Liver (tissue), 9 donors: ENCODE data around the gene EXOC8. TPM values are rescaled to one million over a fixed set of nuclear protein-coding genes. Genes with fewer than 3 reads are reported as not detected.

Experiments used
- DNase-seq: peaks from one replicate; pipeline ENCODE4 v3.0.0-alpha.2; 2017; ENCODE audit warnings: low spot score
- H3K27ac ChIP-seq, 2 donors: one replicate each; pipeline ENCODE4 v1.7.0; 2013; ENCODE audit warnings: inconsistent platforms in 2 of 2, low read length in 2 of 2, control low read depth in 1 of 2, low read depth in 1 of 2, mild to moderate bottlenecking in 1 of 2
- H3K27me3 ChIP-seq, 4 donors: one replicate each; pipeline versions ENCODE4 v1.6.1 to v1.7.0; 2013; ENCODE audit warnings: low read length in 3 of 4, inconsistent platforms in 1 of 4, mild to moderate bottlenecking in 1 of 4, moderate library complexity in 1 of 4; ENCODE audit not compliant: control insufficient read depth in 4 of 4, insufficient read depth in 4 of 4
- H3K36me3 ChIP-seq, 4 donors: one replicate each; pipeline versions ENCODE4 v1.6.1 to v1.7.0; 2013; ENCODE audit warnings: low read length in 3 of 4, mild to moderate bottlenecking in 3 of 4, low read depth in 1 of 4, moderate library complexity in 1 of 4; ENCODE audit not compliant: control insufficient read depth in 4 of 4, insufficient read depth in 3 of 4
- H3K4me1 ChIP-seq, 4 donors: one replicate each; pipeline versions ENCODE4 v1.6.1 to v1.7.0; 2013; ENCODE audit warnings: low read length in 3 of 4, mild to moderate bottlenecking in 3 of 4, moderate library complexity in 1 of 4; ENCODE audit not compliant: control insufficient read depth in 4 of 4, insufficient read depth in 4 of 4
- H3K4me3 ChIP-seq, 3 donors: one replicate each; pipeline versions ENCODE4 v1.6.1 to v1.7.0; 2013; ENCODE audit warnings: low read length in 3 of 3, control low read depth in 1 of 3, low read depth in 1 of 3, mild to moderate bottlenecking in 1 of 3
- H3K9ac ChIP-seq, 2 donors: one replicate each; pipeline ENCODE4 v1.7.0; 2013; ENCODE audit warnings: low read length in 2 of 2, mild to moderate bottlenecking in 2 of 2, moderate library complexity in 2 of 2, control low read depth in 1 of 2, low read depth in 1 of 2
- H3K9me3 ChIP-seq, 4 donors: one replicate each; pipeline versions ENCODE4 v1.6.1 to v1.7.0; 2013; ENCODE audit warnings: low read length in 3 of 4; ENCODE audit not compliant: control insufficient read depth in 4 of 4
- ATF3 ChIP-seq: IDR thresholded peaks from 2 replicates; pipeline ENCODE4 v1.6.1; 2016; ENCODE audit warnings: antibody characterized with exemption
- CTCF ChIP-seq: fragments of 150-350 bp; IDR thresholded peaks from 2 replicates; pipeline ENCODE4 v1.5.1; 2017; ENCODE audit warnings: improper control_type of control experiment, low read depth, low read length; ENCODE audit not compliant: missing input control
- EGR1 ChIP-seq, 2 donors: IDR thresholded peaks; 2 replicates each; pipeline ENCODE4 v1.6.1; 2016 to 2018; ENCODE audit warnings: antibody characterized with exemption in 2 of 2, low read depth in 2 of 2
- FOXA1 ChIP-seq: IDR thresholded peaks from 2 replicates; pipeline ENCODE4 v1.6.1; 2016; ENCODE audit warnings: antibody characterized with exemption
- GABPA ChIP-seq, 2 donors: IDR thresholded peaks in 1 of 2; conservative IDR thresholded peaks in 1 of 2; 2 replicates each; pipeline ENCODE4 v1.6.1; 2016; ENCODE audit warnings: antibody characterized with exemption in 2 of 2, mild to moderate bottlenecking in 1 of 2, moderate library complexity in 1 of 2
- HNF4A ChIP-seq, 2 donors: conservative IDR thresholded peaks; 2 replicates each; pipeline ENCODE4 v1.6.1; 2016; ENCODE audit warnings: antibody characterized with exemption in 2 of 2, mild to moderate bottlenecking in 2 of 2
- HNF4G ChIP-seq: IDR thresholded peaks from 2 replicates; pipeline ENCODE4 v1.6.1; 2016; ENCODE audit warnings: antibody characterized with exemption
- JUND ChIP-seq, 2 donors: IDR thresholded peaks; 2 replicates each; pipeline ENCODE4 v1.6.1; 2016; ENCODE audit warnings: antibody characterized with exemption in 2 of 2
- MAX ChIP-seq: IDR thresholded peaks from 2 replicates; pipeline ENCODE4 v1.6.1; 2016; ENCODE audit warnings: antibody characterized with exemption
- NR2F2 ChIP-seq: IDR thresholded peaks from 2 replicates; pipeline ENCODE4 v1.6.1; 2016; ENCODE audit warnings: antibody characterized with exemption
- RXRA ChIP-seq, 2 donors: IDR thresholded peaks; 2 replicates each; pipeline ENCODE4 v1.6.1; 2017 to 2018; ENCODE audit warnings: antibody characterized with exemption in 2 of 2, mild to moderate bottlenecking in 1 of 2
- SP1 ChIP-seq: IDR thresholded peaks from 2 replicates; pipeline ENCODE4 v1.6.1; 2018; ENCODE audit warnings: antibody characterized with exemption, mild to moderate bottlenecking
- TAF1 ChIP-seq: conservative IDR thresholded peaks from 2 replicates; pipeline ENCODE4 v1.6.1; 2016; ENCODE audit warnings: antibody characterized with exemption, mild to moderate bottlenecking
- WGBS: extraction: QIAGEN DNeasy Blood & Tissue Kit; methylation state at CpG from one replicate; pipeline ENCODE4 v1.1.7; 2013; 5-methylcytosine and 5-hydroxymethylcytosine counted together
- polyA plus RNA-seq, 2 donors: library from polyadenylated mRNA; stranded (reverse) in 1 of 2; unstranded in 1 of 2; fragments of 200-250 nt in 1 of 2; fragments of >200 nt in 1 of 2; fragmentation: Nextera tagmentation in 1 of 2; extraction: Ambion mirVana in 1 of 2; gene quantifications; one replicate each; pipeline versions ENCODE4 v1.2.1 to v1.2.3, GENCODE V29; 2013 to 2015
- total RNA-seq, 2 donors: library from RNA; depleted of rRNA; stranded (reverse); fragments of >200 nt; gene quantifications; one replicate each; pipeline ENCODE4 v1.2.3, GENCODE V29; 2014
- TF ChIP-seq, protein P1 (sequence below): IDR thresholded peaks from 2 replicates; pipeline ENCODE4 v1.6.1; 2016; ENCODE audit warnings: antibody characterized with exemption, mild to moderate bottlenecking
- donor health status: healthy.
- donor health status: healthy.
- donor health status: healthy.
- donor health status: healthy.
- donor health status: healthy.

Gene EXOC8
- total and polyA plus RNA-seq, 4 donors: 1.6 to 13.4 (median 7.5) TPM

DNA sequence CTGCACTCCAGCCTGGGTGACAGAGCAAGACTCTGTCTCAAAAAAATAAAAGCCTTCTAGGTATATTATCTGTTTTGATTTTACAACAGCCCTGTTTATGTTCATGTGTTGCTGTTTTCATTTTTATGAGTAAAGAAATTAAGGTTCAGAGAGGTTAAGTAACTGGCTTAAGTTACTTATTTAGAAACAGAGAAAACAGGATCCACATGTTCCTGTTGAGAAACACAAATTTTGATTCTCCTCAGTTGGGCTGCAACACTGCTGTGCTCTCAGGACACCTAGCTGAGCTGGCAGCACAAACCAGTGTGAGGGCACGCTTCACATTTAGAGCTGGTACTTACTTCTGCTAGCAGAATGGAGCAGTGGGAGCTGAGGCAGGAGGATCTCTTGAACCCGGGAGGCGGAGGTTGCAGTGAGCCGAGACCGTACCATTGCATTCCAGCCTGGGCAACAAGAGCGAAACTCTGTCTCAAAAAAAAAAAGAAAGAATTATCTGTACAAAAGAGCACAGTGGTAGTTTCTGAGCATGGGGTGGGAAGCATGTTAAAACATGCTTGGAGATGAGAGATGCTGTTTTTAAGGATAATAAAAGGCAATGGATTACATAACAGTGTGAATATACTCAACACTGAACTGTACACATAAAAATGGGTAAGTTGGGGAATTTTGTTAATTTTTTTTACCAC lies 2.8 kb upstream of the EXOC8 start:
- no peaks in the 10 kb centered on the region for H3K9me3 ChIP-seq
- DNase-seq: no peak
- no peak overlapping the region for H3K27ac ChIP-seq
- TF ChIP-seq ATF3 (no peak), GABPA (IDR thresholded peaks at IDR 0.05 in 1 of 2, conservative IDR thresholded peaks at IDR 0.05 in 1 of 2) (no peak), CTCF (no peak), EGR1 (IDR thresholded peaks at IDR 0.05; ENCODE audit: low read depth in 2 of 2) (no peak), JUND (IDR thresholded peaks at IDR 0.05) (no peak), TAF1 (no peak), SP1 (no peak), FOXA1 (no peak), HNF4G (no peak), MAX (no peak), RXRA (IDR thresholded peaks at IDR 0.05) (no peak), NR2F2 (no peak), HNF4A (conservative IDR thresholded peaks at IDR 0.05) (no peak)
- TF ChIP-seq, protein P1, sequence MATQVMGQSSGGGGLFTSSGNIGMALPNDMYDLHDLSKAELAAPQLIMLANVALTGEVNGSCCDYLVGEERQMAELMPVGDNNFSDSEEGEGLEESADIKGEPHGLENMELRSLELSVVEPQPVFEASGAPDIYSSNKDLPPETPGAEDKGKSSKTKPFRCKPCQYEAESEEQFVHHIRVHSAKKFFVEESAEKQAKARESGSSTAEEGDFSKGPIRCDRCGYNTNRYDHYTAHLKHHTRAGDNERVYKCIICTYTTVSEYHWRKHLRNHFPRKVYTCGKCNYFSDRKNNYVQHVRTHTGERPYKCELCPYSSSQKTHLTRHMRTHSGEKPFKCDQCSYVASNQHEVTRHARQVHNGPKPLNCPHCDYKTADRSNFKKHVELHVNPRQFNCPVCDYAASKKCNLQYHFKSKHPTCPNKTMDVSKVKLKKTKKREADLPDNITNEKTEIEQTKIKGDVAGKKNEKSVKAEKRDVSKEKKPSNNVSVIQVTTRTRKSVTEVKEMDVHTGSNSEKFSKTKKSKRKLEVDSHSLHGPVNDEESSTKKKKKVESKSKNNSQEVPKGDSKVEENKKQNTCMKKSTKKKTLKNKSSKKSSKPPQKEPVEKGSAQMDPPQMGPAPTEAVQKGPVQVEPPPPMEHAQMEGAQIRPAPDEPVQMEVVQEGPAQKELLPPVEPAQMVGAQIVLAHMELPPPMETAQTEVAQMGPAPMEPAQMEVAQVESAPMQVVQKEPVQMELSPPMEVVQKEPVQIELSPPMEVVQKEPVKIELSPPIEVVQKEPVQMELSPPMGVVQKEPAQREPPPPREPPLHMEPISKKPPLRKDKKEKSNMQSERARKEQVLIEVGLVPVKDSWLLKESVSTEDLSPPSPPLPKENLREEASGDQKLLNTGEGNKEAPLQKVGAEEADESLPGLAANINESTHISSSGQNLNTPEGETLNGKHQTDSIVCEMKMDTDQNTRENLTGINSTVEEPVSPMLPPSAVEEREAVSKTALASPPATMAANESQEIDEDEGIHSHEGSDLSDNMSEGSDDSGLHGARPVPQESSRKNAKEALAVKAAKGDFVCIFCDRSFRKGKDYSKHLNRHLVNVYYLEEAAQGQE: no peak
- H3K4me1 ChIP-seq: peaks cover 6 to 31% (median 28%) of the 10 kb centered on the region in 4 donors
- 96% methylated on average over 6 of the region's 6 CpGs for WGBS
- peaks cover 0 to 5% (median 0%) of the 10 kb centered on the region in 4 donors for H3K36me3 ChIP-seq
- H3K9ac ChIP-seq: no peak overlapping the region
- no peak overlapping the region for H3K4me3 ChIP-seq
- no peaks in the 10 kb centered on the region for H3K27me3 ChIP-seq

DNA sequence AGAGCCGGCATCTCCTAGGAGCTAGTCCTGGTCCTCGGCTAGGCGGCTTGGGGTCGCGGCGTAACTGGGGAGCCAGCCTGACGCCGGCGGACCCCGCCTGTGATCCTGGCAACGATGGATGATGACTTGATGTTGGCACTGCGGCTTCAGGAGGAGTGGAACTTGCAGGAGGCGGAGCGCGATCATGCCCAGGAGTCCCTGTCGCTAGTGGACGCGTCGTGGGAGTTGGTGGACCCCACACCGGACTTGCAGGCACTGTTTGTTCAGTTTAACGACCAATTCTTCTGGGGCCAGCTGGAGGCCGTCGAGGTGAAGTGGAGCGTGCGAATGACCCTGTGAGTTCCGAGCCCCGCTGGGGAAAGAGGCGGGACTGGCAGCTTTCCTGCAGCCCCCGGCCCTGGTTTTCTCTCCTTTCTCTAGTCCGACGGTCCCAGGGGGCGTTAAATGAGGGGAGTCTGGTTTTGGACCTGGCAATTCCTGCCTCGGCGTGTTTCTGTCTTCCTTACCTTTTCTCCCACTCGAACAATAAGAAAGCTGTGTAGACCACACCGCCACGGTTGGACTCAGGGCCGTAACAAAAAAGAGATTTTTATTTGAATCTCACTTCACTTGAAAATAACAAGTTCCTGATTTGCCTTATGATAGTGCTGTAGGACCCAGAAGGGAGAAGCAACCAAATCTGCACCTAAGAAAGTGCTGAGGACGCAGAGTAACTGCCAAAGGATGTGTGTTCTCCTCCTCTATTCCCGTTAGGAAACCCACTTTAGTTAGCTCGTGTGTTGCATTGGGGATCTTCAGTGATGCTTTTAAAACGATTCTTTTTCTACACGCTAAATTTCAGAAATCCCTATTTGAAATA lies 847 bp upstream of the EXOC8 start, which contains the start of gene SPRTN:
Gene SPRTN (plus strand): TSS at position 24 of the 859 bp plus-strand sequence. CDS start 91 bp downstream, at position 115.
- DNase-seq: no peak
- H3K4me1 ChIP-seq: peaks cover 7 to 49% (median 42%) of the 10 kb centered on the region in 4 donors
- TF ChIP-seq SP1 (no peak), JUND (IDR thresholded peaks at IDR 0.05) (no peak), ATF3 (peak; percentile 4)
- H3K36me3 ChIP-seq: no peaks in the 10 kb centered on the region
- H3K27ac ChIP-seq: peak within 1 kb of the TSS; percentile 84 to 92
- H3K4me3 ChIP-seq: peak within 1 kb of the TSS; percentile 77 to 96 (median 95)
- H3K27me3 ChIP-seq: no peaks in the 10 kb centered on the region
- H3K9ac ChIP-seq: peak within 1 kb of the TSS; percentile 79 to 85
- H3K9me3 ChIP-seq: no peaks in the 10 kb centered on the region
- under 1% methylated on average over 43 of the region's 43 CpGs for WGBS
